Activated CD4-positive, alpha-beta T cell treated with anti-CD3 and anti-CD28 coated beads, Interleukin-2, Interleukin-4, amounts not matched to agents 100 ng/mL and 50 ng/mL, durations not matched to agents 16 hours and 8 hours (primary cell): Measurements from ENCODE around the gene EPM2A.

Experiments used
- DNase-seq: peaks from one replicate; pipeline ENCODE4 v3.0.0-alpha.2; 2020; ENCODE audit warnings: low spot score

Gene EPM2A

GRCh38 chr6:145670311-145670710 lies 65.0 kb downstream of the EPM2A start:
- DNase-seq, result no peak

GRCh38 chr6:145669627-145670034 lies 65.7 kb downstream of the EPM2A start:
- DNase-seq, result no peak

- no peak for DNase-seq
These were observed 66.5 kb downstream of the EPM2A start for GRCh38 chr6:145668844-145669243.

- DNase-seq, result no peak
These were observed 74.6 kb downstream of the EPM2A start for GRCh38 chr6:145660676-145661075.

- DNase-seq, result no peak
These were observed 79.2 kb downstream of the EPM2A start for GRCh38 chr6:145656128-145656527.

- no peak for DNase-seq
These were observed 82.7 kb downstream of the EPM2A start for GRCh38 chr6:145652572-145652971.

- no peak for DNase-seq
These were observed 83.3 kb downstream of the EPM2A start for GRCh38 chr6:145651988-145652387.

GRCh38 chr6:145648149-145648548 lies 87.2 kb downstream of the EPM2A start:
- no peak for DNase-seq

- DNase-seq, result no peak
These were observed 87.7 kb downstream of the EPM2A start for GRCh38 chr6:145647602-145648001.

- DNase-seq, result no peak
These were observed 91.6 kb downstream of the EPM2A start for GRCh38 chr6:145643760-145644159.

GRCh38 chr6:145633981-145634627 lies 101.2 kb downstream of the EPM2A start:
- peak; percentile 77 for DNase-seq

- DNase-seq, result no peak
These were observed 102.3 kb downstream of the EPM2A start for GRCh38 chr6:145632971-145633370.

GRCh38 chr6:145631374-145631773 lies 103.9 kb downstream of the EPM2A start:
- no peak for DNase-seq

- DNase-seq, result no peak
These were observed 104.7 kb downstream of the EPM2A start for GRCh38 chr6:145630598-145630997.

GRCh38 chr6:145629478-145629877 lies 105.8 kb downstream of the EPM2A start:
- DNase-seq, result no peak

GRCh38 chr6:145627451-145627850 lies 107.9 kb downstream of the EPM2A start:
- DNase-seq, result no peak

GRCh38 chr6:145626857-145627256 lies 108.5 kb downstream of the EPM2A start:
- DNase-seq, result no peak

- DNase-seq, result no peak
These were observed 112.1 kb downstream of the EPM2A start for GRCh38 chr6:145623231-145623630.

GRCh38 chr6:145621776-145622175 lies 113.5 kb downstream of the EPM2A start:
- DNase-seq, result no peak

- DNase-seq, result no peak
These were observed 115.2 kb downstream of the EPM2A start for GRCh38 chr6:145620088-145620487.

- no peak for DNase-seq
These were observed 125.8 kb downstream of the EPM2A start for GRCh38 chr6:145609521-145609920.

- DNase-seq, result no peak
These were observed 126.5 kb downstream of the EPM2A start for GRCh38 chr6:145608850-145609249.

GRCh38 chr6:145603991-145604390 lies 131.3 kb downstream of the EPM2A start:
- no peak for DNase-seq

GRCh38 chr6:145603424-145603833 lies 131.9 kb downstream of the EPM2A start:
- no peak for DNase-seq
